IMR-90 (cell line): Measurements from ENCODE around the gene COL4A3. TPM values are rescaled to one million over a fixed set of nuclear protein-coding genes. Genes with fewer than 3 reads are reported as not detected.

Experiments used
- ATAC-seq: fragments of 200-7000 bp; cut with Tn5 transposase; 2 replicates; pipeline ENCODE4 v1.9.1; 2020; ENCODE audit warnings: low read depth, mild to moderate bottlenecking, moderate library complexity
- BruUV-seq: library from RNA; stranded (reverse); fragments of 400-500 nt; replicated peaks from 2 replicates; lab custom pipeline; 2021; lab: Mats Ljungman, UMichigan
- CTCF ChIA-PET: fragments of 300-600 bp; formaldehyde crosslinking; extraction: SDS; loops from one replicate; lab custom pipeline; 2021; ENCODE audit warnings: antibody characterized with exemption; lab: Yijun Ruan, JAX
- POLR2A ChIA-PET: fragments of 300-600 bp; sonication (Branson Sonifier 250); formaldehyde crosslinking; loops from one replicate; lab custom pipeline; 2022; ENCODE audit warnings: antibody characterized with exemption; ENCODE audit not compliant: unreplicated experiment; lab: Charles Lee
- DNase-seq: peaks from one replicate; pipeline ENCODE4 v3.0.0; 2013
- H2AFZ ChIP-seq: replicated peaks from 2 replicates; pipeline ENCODE3; 2013; ENCODE audit warnings: low read length, mild to moderate bottlenecking; ENCODE audit not compliant: poor library complexity
- H2AK5ac ChIP-seq: 2 replicates; pipeline ENCODE4 v1.6.1; 2013; ENCODE audit warnings: low read depth, low read length, inconsistent platforms
- H2AK9ac ChIP-seq: replicated peaks from 2 replicates; pipeline ENCODE3; 2013; ENCODE audit warnings: mild to moderate bottlenecking, low read depth, low read length, moderate library complexity; ENCODE audit not compliant: poor library complexity
- H2BK120ac ChIP-seq: 2 replicates; pipeline ENCODE4 v1.6.1; 2013; ENCODE audit warnings: low read depth, low read length, inconsistent platforms
- H2BK15ac ChIP-seq: 3 replicates; pipeline ENCODE4 v1.6.1; 2013; ENCODE audit warnings: low read depth, low read length, inconsistent platforms
- H2BK20ac ChIP-seq: 2 replicates; pipeline ENCODE4 v1.6.1; 2013; ENCODE audit warnings: low read depth, mild to moderate bottlenecking, inconsistent platforms, low read length, moderate library complexity
- H2BK5ac ChIP-seq: 2 replicates; pipeline ENCODE4 v1.6.1; 2013; ENCODE audit warnings: mild to moderate bottlenecking, low read depth, low read length, inconsistent platforms; ENCODE audit not compliant: poor library complexity, severe bottlenecking
- H3K14ac ChIP-seq: replicated peaks from 2 replicates; pipeline ENCODE4 v1.6.1; 2013; ENCODE audit warnings: low read depth, low read length, inconsistent platforms
- H3K18ac ChIP-seq: 2 replicates; pipeline ENCODE4 v1.6.1; 2013; ENCODE audit warnings: low read depth, low read length, control low read depth
- H3K23ac ChIP-seq: 2 replicates; pipeline ENCODE4 v1.6.1; 2013; ENCODE audit warnings: low read depth, low read length, inconsistent platforms
- H3K27ac ChIP-seq: 2 replicates; pipeline ENCODE4 v1.5.1; 2013; ENCODE audit warnings: mild to moderate bottlenecking, control low read depth, low read length; ENCODE audit not compliant: insufficient read depth
- H3K27me3 ChIP-seq: 2 replicates; pipeline ENCODE4 v1.6.1; 2013; ENCODE audit warnings: low read length; ENCODE audit not compliant: control insufficient read depth, insufficient read depth
- H3K36me3 ChIP-seq: 2 replicates; pipeline ENCODE4 v1.6.1; 2013; ENCODE audit warnings: low read length, mixed read lengths; ENCODE audit not compliant: control insufficient read depth, insufficient read depth
- H3K4ac ChIP-seq: 2 replicates; pipeline ENCODE4 v1.6.1; 2013; ENCODE audit warnings: low read depth, low read length, inconsistent platforms
- H3K4me1 ChIP-seq: 2 replicates; pipeline ENCODE4 v1.6.1; 2013; ENCODE audit warnings: low read length, mixed read lengths; ENCODE audit not compliant: control insufficient read depth, insufficient read depth
- H3K4me2 ChIP-seq: 2 replicates; pipeline ENCODE4 v1.6.1; 2013; ENCODE audit warnings: low read depth, mild to moderate bottlenecking, control low read depth, low read length, moderate library complexity
- H3K4me3 ChIP-seq: 2 replicates; pipeline ENCODE4 v1.5.1; 2013; ENCODE audit warnings: low read depth, mild to moderate bottlenecking, control low read depth, low read length, moderate library complexity; ENCODE audit not compliant: insufficient read depth
- H3K56ac ChIP-seq: 2 replicates; pipeline ENCODE4 v1.6.1; 2013; ENCODE audit warnings: low read length, inconsistent platforms; ENCODE audit not compliant: insufficient read depth; ENCODE audit errors: extremely low read depth
- H3K79me1 ChIP-seq, 2 experiments: 2 replicates each; pipeline ENCODE4 v1.6.1; 2013; ENCODE audit warnings: low read length in 2 of 2, inconsistent platforms in 1 of 2, low read depth in 1 of 2
- H3K9ac ChIP-seq: 2 replicates; pipeline ENCODE4 v1.6.1; 2013; ENCODE audit warnings: low read depth, low read length, control low read depth
- H3K9me1 ChIP-seq: 2 replicates; pipeline ENCODE4 v1.6.1; 2013; ENCODE audit warnings: low read length, inconsistent platforms; ENCODE audit not compliant: insufficient read depth
- H3K9me3 ChIP-seq: 2 replicates; pipeline ENCODE4 v1.6.1; 2013; ENCODE audit warnings: low read length; ENCODE audit not compliant: control insufficient read depth, insufficient read depth
- H4K20me1 ChIP-seq: 2 replicates; pipeline ENCODE4 v1.6.1; 2013; ENCODE audit warnings: low read length, inconsistent platforms; ENCODE audit not compliant: insufficient read depth
- H4K5ac ChIP-seq: 2 replicates; pipeline ENCODE4 v1.6.1; 2013; ENCODE audit warnings: mild to moderate bottlenecking, low read depth, low read length, control low read depth
- H4K8ac ChIP-seq, 2 experiments: 2 replicates each; pipeline ENCODE4 v1.6.1; 2013; ENCODE audit warnings: low read depth in 2 of 2, low read length in 2 of 2, control low read depth in 1 of 2, inconsistent platforms in 1 of 2
- H4K91ac ChIP-seq: 2 replicates; pipeline ENCODE4 v1.6.1; 2013; ENCODE audit warnings: low read depth, low read length, inconsistent platforms; ENCODE audit not compliant: insufficient read depth
- BHLHE40 ChIP-seq: fragments of 150-350 bp; IDR thresholded peaks from 2 replicates; pipeline ENCODE4 v1.6.1; 2016; ENCODE audit warnings: mild to moderate bottlenecking, low read depth, low read length
- CEBPB ChIP-seq: IDR thresholded peaks from 2 replicates; pipeline ENCODE4 v1.6.1; 2012; ENCODE audit warnings: low read depth, low read length, improper control_type of control experiment
- MAFK ChIP-seq: IDR thresholded peaks from 2 replicates; pipeline ENCODE4 v1.6.1; 2012; ENCODE audit warnings: low read depth, low read length, improper control_type of control experiment
- NFE2L2 ChIP-seq: fragments of 150-350 bp; IDR thresholded peaks from 2 replicates; pipeline ENCODE4 v1.6.1; 2016; ENCODE audit warnings: low read depth, mild to moderate bottlenecking, low read length
- POLR2A ChIP-seq: IDR thresholded peaks from 2 replicates; pipeline ENCODE4 v1.6.1; 2012; ENCODE audit warnings: mild to moderate bottlenecking, low read depth, low read length
- RAD21 ChIP-seq: IDR thresholded peaks from 2 replicates; pipeline ENCODE4 v1.6.1; 2012; ENCODE audit warnings: low read length, improper control_type of control experiment
- SMC3 ChIP-seq: fragments of 150-350 bp; IDR thresholded peaks from 2 replicates; pipeline ENCODE4 v1.6.1; 2016; ENCODE audit warnings: low read depth, mild to moderate bottlenecking, antibody characterized with exemption, low read length, moderate library complexity
- WGBS, 2 experiments: methylation state at CpG; one replicate each; pipeline versions ENCODE4 v1.1.5 to v1.1.7; 2013; ENCODE audit warnings: missing lambda C conversion rate in 2 of 2; ENCODE audit not compliant: insufficient read length in 1 of 2; ENCODE audit errors: extremely low coverage in 2 of 2; 5-methylcytosine and 5-hydroxymethylcytosine counted together
- dilution Hi-C: fragments of 300-500 bp; cut with HindIII; formaldehyde crosslinking; loops from one replicate; pipeline ENCODE4 v1.14.3; 2018; ENCODE audit warnings: low sequenced_read_pairs; ENCODE audit not compliant: unreplicated experiment
- in situ Hi-C: fragments of 300-500 bp; cut with MboI; formaldehyde crosslinking; loops from 3 replicates; pipeline ENCODE4 v1.14.3; 2019; ENCODE audit warnings: low sequenced_read_pairs, inconsistent platforms, mixed read lengths
- intact Hi-C: fragments of 100-400 bp; cut with micrococcal nuclease; formaldehyde crosslinking; loops from 2 replicates; pipeline ENCODE4 v1.10.0; 2022
- polyA plus RNA-seq, 3 experiments: library from polyadenylated mRNA; depleted of rRNA; stranded (reverse); fragments of >200 nt; gene quantifications; 2 replicates each; pipeline ENCODE4 v1.2.3, GENCODE V29; 2012; ENCODE audit warnings: low replicate concordance in 1 of 3
- total RNA-seq: library from RNA; depleted of rRNA; stranded (reverse); fragments of >200 nt; gene quantifications from 2 replicates; pipeline ENCODE4 v1.2.3, GENCODE V29; 2012
- TF ChIP-seq, protein P1 (sequence below): conservative IDR thresholded peaks from 2 replicates; pipeline ENCODE4 v1.5.1; 2012; ENCODE audit warnings: mild to moderate bottlenecking, low read depth, low read length, improper control_type of control experiment
- TF ChIP-seq, protein P2 (sequence below): fragments of 150-350 bp; IDR thresholded peaks from 2 replicates; pipeline ENCODE4 v1.6.1; 2016; ENCODE audit warnings: low read depth, mild to moderate bottlenecking, low read length, moderate library complexity, borderline replicate concordance

COL4A3 gene
- total and polyA plus RNA-seq, 2 of the 4 experiments (the other 2 are of a cell fraction) = not detected

DNA sequence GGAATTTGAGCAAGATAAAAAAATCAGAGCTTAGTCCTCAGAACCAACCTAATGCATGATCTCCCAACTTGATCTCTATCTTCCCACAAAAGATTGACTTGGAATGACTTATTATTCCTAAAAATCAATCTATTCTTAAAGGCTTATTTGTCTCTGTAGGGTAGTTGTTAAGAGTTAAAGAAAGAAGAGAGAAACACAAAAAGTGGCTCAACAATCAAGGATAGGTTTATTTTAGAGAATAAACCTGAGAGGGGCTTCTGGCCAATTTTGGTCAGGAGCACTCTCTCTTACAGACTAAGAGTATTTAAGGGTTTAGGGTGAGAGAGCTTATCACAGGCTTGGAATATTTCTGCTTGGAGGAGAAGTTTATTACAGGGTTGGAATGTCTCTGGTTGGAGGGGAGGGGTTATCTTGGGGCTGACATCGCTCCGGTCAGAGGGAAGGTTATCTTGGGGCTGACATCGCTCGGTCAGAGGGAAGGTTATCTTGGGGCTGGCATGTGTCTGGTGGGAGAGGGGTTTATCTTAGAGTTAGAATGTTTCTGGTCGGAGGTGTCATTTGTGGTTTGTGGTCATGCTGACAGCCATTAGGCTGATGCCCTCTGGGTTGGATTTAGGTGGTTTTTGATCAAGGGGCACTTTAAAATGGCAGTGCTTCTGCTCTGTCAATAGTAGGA is 158.2 kb downstream of the COL4A3 start:
- Histone ChIP-seq H3K79me1 (peaks cover 11 to 22% of the 10 kb centered on the region in 2 experiments), H2AK9ac (no peak overlapping the region), H3K4me2 (no peak overlapping the region), H2BK15ac (no peak overlapping the region), H4K20me1 (no peaks in the 10 kb centered on the region), H3K18ac (no peak overlapping the region), H3K56ac (no peak overlapping the region), H4K91ac (no peak overlapping the region), H3K4ac (no peak overlapping the region), H3K9me3 (no peaks in the 10 kb centered on the region), H2BK5ac (no peak overlapping the region), H3K36me3 (no peaks in the 10 kb centered on the region), H3K9me1 (no peaks in the 10 kb centered on the region), H3K27ac (no peak overlapping the region), H3K4me1 (0 out of 2 replicates have a peak, but pooled peaks cover 2% of the 10 kb centered on the region), H4K5ac (no peak overlapping the region), H3K23ac (no peak overlapping the region), H3K9ac (no peak overlapping the region), H2BK20ac (no peak overlapping the region), H4K8ac (no peak overlapping the region), H3K4me3 (no peak overlapping the region), H3K27me3 (no peaks in the 10 kb centered on the region), H2AK5ac (no peak overlapping the region), H2AFZ (no peak overlapping the region), H3K14ac (no peak overlapping the region), H2BK120ac (no peak overlapping the region)
- no CpG with 5 or more reads among the region's 5 CpGs for WGBS, 2 experiments
- TF ChIP-seq, protein P1, sequence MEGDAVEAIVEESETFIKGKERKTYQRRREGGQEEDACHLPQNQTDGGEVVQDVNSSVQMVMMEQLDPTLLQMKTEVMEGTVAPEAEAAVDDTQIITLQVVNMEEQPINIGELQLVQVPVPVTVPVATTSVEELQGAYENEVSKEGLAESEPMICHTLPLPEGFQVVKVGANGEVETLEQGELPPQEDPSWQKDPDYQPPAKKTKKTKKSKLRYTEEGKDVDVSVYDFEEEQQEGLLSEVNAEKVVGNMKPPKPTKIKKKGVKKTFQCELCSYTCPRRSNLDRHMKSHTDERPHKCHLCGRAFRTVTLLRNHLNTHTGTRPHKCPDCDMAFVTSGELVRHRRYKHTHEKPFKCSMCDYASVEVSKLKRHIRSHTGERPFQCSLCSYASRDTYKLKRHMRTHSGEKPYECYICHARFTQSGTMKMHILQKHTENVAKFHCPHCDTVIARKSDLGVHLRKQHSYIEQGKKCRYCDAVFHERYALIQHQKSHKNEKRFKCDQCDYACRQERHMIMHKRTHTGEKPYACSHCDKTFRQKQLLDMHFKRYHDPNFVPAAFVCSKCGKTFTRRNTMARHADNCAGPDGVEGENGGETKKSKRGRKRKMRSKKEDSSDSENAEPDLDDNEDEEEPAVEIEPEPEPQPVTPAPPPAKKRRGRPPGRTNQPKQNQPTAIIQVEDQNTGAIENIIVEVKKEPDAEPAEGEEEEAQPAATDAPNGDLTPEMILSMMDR = no peak
- TF ChIP-seq MAFK (no peak), CEBPB (no peak), NFE2L2 (no peak), BHLHE40 (no peak), SMC3 (no peak), POLR2A (no peak), RAD21 (no peak)
- TF ChIP-seq, protein P2, sequence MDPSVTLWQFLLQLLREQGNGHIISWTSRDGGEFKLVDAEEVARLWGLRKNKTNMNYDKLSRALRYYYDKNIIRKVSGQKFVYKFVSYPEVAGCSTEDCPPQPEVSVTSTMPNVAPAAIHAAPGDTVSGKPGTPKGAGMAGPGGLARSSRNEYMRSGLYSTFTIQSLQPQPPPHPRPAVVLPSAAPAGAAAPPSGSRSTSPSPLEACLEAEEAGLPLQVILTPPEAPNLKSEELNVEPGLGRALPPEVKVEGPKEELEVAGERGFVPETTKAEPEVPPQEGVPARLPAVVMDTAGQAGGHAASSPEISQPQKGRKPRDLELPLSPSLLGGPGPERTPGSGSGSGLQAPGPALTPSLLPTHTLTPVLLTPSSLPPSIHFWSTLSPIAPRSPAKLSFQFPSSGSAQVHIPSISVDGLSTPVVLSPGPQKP = no peak
- ChIA-PET CTCF (no interaction called here), POLR2A (no interaction called here)
- no peak for DNase-seq
- BruUV-seq = no TSS peak
- dilution Hi-C loops = no loop called here
- no peak for ATAC-seq
- in situ Hi-C loops = no loop called here
- intact Hi-C loops = loop anchor here (10.0 kb wide), 1 partner anchor 198 kb away; no protein-coding TSS in a partner anchor
